Endothelial cell (in vitro differentiated cells): Measurements from ENCODE around the gene PVALEF. TPM values are rescaled to one million over a fixed set of nuclear protein-coding genes. Genes with fewer than 3 reads are reported as not detected.

Experiments
- DNase-seq: peaks from one replicate; pipeline ENCODE4 v3.0.0; 2021; ENCODE audit warnings: low spot score
- H3K27ac Mint-ChIP-seq: one replicate; pipeline ENCODE4 v1.8.0; 2021; ENCODE audit warnings: mixed read lengths, inconsistent platforms; ENCODE audit not compliant: unreplicated experiment
- H3K27me3 Mint-ChIP-seq: one replicate; pipeline ENCODE4 v1.8.0; 2021; ENCODE audit warnings: mild to moderate bottlenecking, moderate library complexity, mixed read lengths, inconsistent platforms; ENCODE audit not compliant: unreplicated experiment
- H3K36me3 Mint-ChIP-seq: one replicate; pipeline ENCODE4 v1.8.0; 2021; ENCODE audit warnings: mild to moderate bottlenecking, low read depth, mixed read lengths, inconsistent platforms; ENCODE audit not compliant: unreplicated experiment
- H3K4me1 Mint-ChIP-seq: one replicate; pipeline ENCODE4 v1.8.0; 2021; ENCODE audit warnings: mild to moderate bottlenecking, mixed read lengths, inconsistent platforms; ENCODE audit not compliant: unreplicated experiment
- H3K4me3 Mint-ChIP-seq: one replicate; pipeline ENCODE4 v1.8.0; 2021; ENCODE audit warnings: mild to moderate bottlenecking, mixed read lengths, inconsistent platforms; ENCODE audit not compliant: unreplicated experiment
- H3K9me3 Mint-ChIP-seq: one replicate; pipeline ENCODE4 v1.8.0; 2021; ENCODE audit warnings: mixed read lengths, inconsistent platforms; ENCODE audit not compliant: unreplicated experiment
- total RNA-seq: library from RNA; stranded (reverse); fragmentation: NEBNext Ultra II Directional; extraction: Animal tissue kit (Norgen Biotek cat#: 25700); gene quantifications from one replicate; pipeline ENCODE4 v1.2.1, GENCODE V29; 2021; ENCODE audit not compliant: unreplicated experiment
- TF ChIP-seq, protein P1 (sequence below): fragments of 200-600 bp; sonication (generic); IDR thresholded peaks from one replicate; pipeline ENCODE4 v1.5.0; 2021; ENCODE audit warnings: antibody characterized with exemption; ENCODE audit not compliant: unreplicated experiment

The PVALEF gene
- total RNA-seq, 1 donor from 2014 or later, result not detected

GRCh38 chr17:81121841-81122733 lies 43.2 kb upstream of the PVALEF start:
- TF ChIP-seq, protein P1, sequence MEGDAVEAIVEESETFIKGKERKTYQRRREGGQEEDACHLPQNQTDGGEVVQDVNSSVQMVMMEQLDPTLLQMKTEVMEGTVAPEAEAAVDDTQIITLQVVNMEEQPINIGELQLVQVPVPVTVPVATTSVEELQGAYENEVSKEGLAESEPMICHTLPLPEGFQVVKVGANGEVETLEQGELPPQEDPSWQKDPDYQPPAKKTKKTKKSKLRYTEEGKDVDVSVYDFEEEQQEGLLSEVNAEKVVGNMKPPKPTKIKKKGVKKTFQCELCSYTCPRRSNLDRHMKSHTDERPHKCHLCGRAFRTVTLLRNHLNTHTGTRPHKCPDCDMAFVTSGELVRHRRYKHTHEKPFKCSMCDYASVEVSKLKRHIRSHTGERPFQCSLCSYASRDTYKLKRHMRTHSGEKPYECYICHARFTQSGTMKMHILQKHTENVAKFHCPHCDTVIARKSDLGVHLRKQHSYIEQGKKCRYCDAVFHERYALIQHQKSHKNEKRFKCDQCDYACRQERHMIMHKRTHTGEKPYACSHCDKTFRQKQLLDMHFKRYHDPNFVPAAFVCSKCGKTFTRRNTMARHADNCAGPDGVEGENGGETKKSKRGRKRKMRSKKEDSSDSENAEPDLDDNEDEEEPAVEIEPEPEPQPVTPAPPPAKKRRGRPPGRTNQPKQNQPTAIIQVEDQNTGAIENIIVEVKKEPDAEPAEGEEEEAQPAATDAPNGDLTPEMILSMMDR, result no peak
- H3K36me3 Mint-ChIP-seq, result no peaks in the 10 kb centered on the region
- H3K27me3 Mint-ChIP-seq, result peaks cover 9% of the 10 kb centered on the region
- H3K27ac Mint-ChIP-seq, result no peak overlapping the region
- no peak for DNase-seq
- H3K4me3 Mint-ChIP-seq, result no peak overlapping the region
- H3K4me1 Mint-ChIP-seq, result peaks cover 5% of the 10 kb centered on the region
- H3K9me3 Mint-ChIP-seq, result no peaks in the 10 kb centered on the region

GRCh38 chr17:81123052-81124048 lies 42.0 kb upstream of the PVALEF start:
- peaks cover 3% of the 10 kb centered on the region for H3K4me1 Mint-ChIP-seq
- H3K4me3 Mint-ChIP-seq, result no peak overlapping the region

GRCh38 chr17:81124377-81124776 lies 40.9 kb upstream of the PVALEF start:
- no peak overlapping the region for H3K27ac Mint-ChIP-seq
- H3K36me3 Mint-ChIP-seq, result no peaks in the 10 kb centered on the region
- TF ChIP-seq, protein P1, result no peak
- no peak overlapping the region for H3K4me3 Mint-ChIP-seq
- DNase-seq, result no peak
- peaks cover 6% of the 10 kb centered on the region for H3K27me3 Mint-ChIP-seq
- H3K4me1 Mint-ChIP-seq, result no peaks in the 10 kb centered on the region
- H3K9me3 Mint-ChIP-seq, result no peaks in the 10 kb centered on the region

More at GRCh38 chr17:81123052-81124048, 42.0 kb upstream of the PVALEF start:
- no peaks in the 10 kb centered on the region for H3K36me3 Mint-ChIP-seq
- H3K27ac Mint-ChIP-seq, result no peak overlapping the region
- DNase-seq, result no peak
- no peaks in the 10 kb centered on the region for H3K9me3 Mint-ChIP-seq
- TF ChIP-seq, protein P1, result no peak
- peaks cover 6% of the 10 kb centered on the region for H3K27me3 Mint-ChIP-seq

GRCh38 chr17:81125573-81126081 lies 39.7 kb upstream of the PVALEF start:
- TF ChIP-seq, protein P1, result no peak
- Mint-ChIP-seq H3K4me1 (no peaks in the 10 kb centered on the region), H3K36me3 (no peaks in the 10 kb centered on the region), H3K9me3 (no peaks in the 10 kb centered on the region), H3K27me3 (peaks cover 6% of the 10 kb centered on the region), H3K27ac (no peak overlapping the region), H3K4me3 (no peak overlapping the region)
- DNase-seq, result no peak
